Colonic mucosa (tissue), 4 donors: Measurements from ENCODE around the gene MPST. TPM values are rescaled to one million over a fixed set of nuclear protein-coding genes. Genes with fewer than 3 reads are reported as not detected.

Source experiments
- DNase-seq: peaks from one replicate; pipeline ENCODE4 v3.0.0-alpha.2; 2020
- H3K27ac ChIP-seq: fragments of 200-600 bp; one replicate; pipeline ENCODE4 v1.8.0; 2021
- H3K27me3 ChIP-seq: fragments of 200-600 bp; one replicate; pipeline ENCODE4 v1.8.0; 2021
- H3K36me3 ChIP-seq: fragments of 200-600 bp; one replicate; pipeline ENCODE4 v1.8.0; 2021
- H3K4me1 ChIP-seq: fragments of 200-600 bp; one replicate; pipeline ENCODE4 v1.8.0; 2021; ENCODE audit warnings: mild to moderate bottlenecking
- H3K4me3 ChIP-seq: fragments of 200-600 bp; one replicate; pipeline ENCODE4 v1.8.0; 2021
- H3K9ac ChIP-seq, 2 donors: one replicate each; pipeline ENCODE4 v1.7.0; 2013; ENCODE audit warnings: control low read depth in 2 of 2, low read depth in 2 of 2, low read length in 2 of 2
- H3K9me3 ChIP-seq: fragments of 200-600 bp; one replicate; pipeline ENCODE4 v1.8.0; 2021
- CTCF ChIP-seq: fragments of 200-600 bp; IDR thresholded peaks from one replicate; pipeline ENCODE4 v1.8.0; 2022; ENCODE audit warnings: antibody characterized with exemption, mild to moderate bottlenecking
- intact Hi-C: fragments of 100-400 bp; cut with DNase I; formaldehyde crosslinking; loops from one replicate; pipeline ENCODE4 v1.14.1; 2022
- total RNA-seq, 2 donors: library from RNA; stranded (reverse); fragmentation: NEBNext Ultra II Directional in 1 of 2; extraction: Animal tissue kit (Norgen Biotek cat#: 25700) in 1 of 2; gene quantifications; one replicate each; pipeline ENCODE4 v1.2.1, GENCODE V29; 2021
- donor health status: healthy.
- donor health status: DM: no; HTN: no; CAD: no.
- donor health status: DM: no; HTN: no; CAD: no.

The MPST gene
- total RNA-seq, 2 donors from 2014 or later = 217 to 259 TPM

GRCh38 chr22:37057796-37058510 lies 38.4 kb downstream of the MPST start:
- Histone ChIP-seq H3K36me3 (no peaks in the 10 kb centered on the region), H3K27ac (no peak overlapping the region), H3K4me1 (peaks cover 11% of the 10 kb centered on the region), H3K9ac (no peak overlapping the region), H3K9me3 (no peaks in the 10 kb centered on the region), H3K4me3 (no peak overlapping the region), H3K27me3 (no peaks in the 10 kb centered on the region)
- intact Hi-C loops = no loop called here
- no peak for TF ChIP-seq CTCF
- no peak for DNase-seq

- Histone ChIP-seq H3K4me1 (peaks cover 1% of the 10 kb centered on the region), H3K9me3 (no peaks in the 10 kb centered on the region), H3K27ac (no peak overlapping the region), H3K4me3 (no peak overlapping the region), H3K36me3 (no peaks in the 10 kb centered on the region), H3K27me3 (no peaks in the 10 kb centered on the region), H3K9ac (no peak overlapping the region)
- intact Hi-C loops = no loop called here
- DNase-seq = no peak
- no peak for TF ChIP-seq CTCF
Observed at GRCh38 chr22:37058917-37059701, 39.6 kb downstream of the MPST start.

- no peaks in the 10 kb centered on the region for H3K4me1 ChIP-seq
- H3K4me3 ChIP-seq = no peak overlapping the region
- H3K27me3 ChIP-seq = no peaks in the 10 kb centered on the region
- DNase-seq = no peak
- H3K36me3 ChIP-seq = no peaks in the 10 kb centered on the region
- H3K27ac ChIP-seq = no peak overlapping the region
- no peaks in the 10 kb centered on the region for H3K9me3 ChIP-seq
- no peak overlapping the region for H3K9ac ChIP-seq
- intact Hi-C loops = no loop called here
- TF ChIP-seq CTCF = no peak
Observed at GRCh38 chr22:37059876-37060449, 40.4 kb downstream of the MPST start.

- no peak for TF ChIP-seq CTCF
- Histone ChIP-seq H3K9ac (no peak overlapping the region), H3K27ac (no peak overlapping the region), H3K4me1 (no peaks in the 10 kb centered on the region), H3K4me3 (no peak overlapping the region), H3K9me3 (no peaks in the 10 kb centered on the region), H3K36me3 (no peaks in the 10 kb centered on the region), H3K27me3 (no peaks in the 10 kb centered on the region)
- no peak for DNase-seq
- intact Hi-C loops = no loop called here
Observed at GRCh38 chr22:37060801-37061610, 41.5 kb downstream of the MPST start.
